ENCODE data around the gene CLECL1.

Gene CLECL1

DNA sequence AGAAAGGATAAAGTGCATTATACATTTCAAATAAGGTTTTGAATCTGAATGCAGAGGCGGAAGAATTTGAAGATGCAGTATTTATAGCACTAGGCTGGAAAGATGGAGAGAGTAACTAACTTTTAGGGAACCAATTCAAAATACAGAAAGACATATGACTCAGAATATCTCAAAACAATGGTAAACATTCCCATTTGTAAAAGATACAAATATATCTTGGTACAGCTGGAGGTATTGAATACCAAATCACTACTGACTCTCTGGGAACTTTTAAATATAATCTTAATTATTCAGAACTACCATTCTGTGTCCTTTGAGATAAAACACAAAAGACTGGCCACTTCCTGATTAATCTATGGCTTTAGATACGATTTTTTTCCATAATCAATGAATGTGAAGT, 22.7 kb upstream of the CLECL1 start:
- ATAC-seq, result no peak
- peaks cover 61% of the 10 kb centered on the region for H3K36me3 Mint-ChIP-seq
- peak overlapping the region; percentile 43 for H3K27ac Mint-ChIP-seq
- no peaks in the 10 kb centered on the region for H3K27me3 Mint-ChIP-seq
- no peak overlapping the region for H3K4me3 Mint-ChIP-seq
- H3K9me3 Mint-ChIP-seq, result peaks cover 2% of the 10 kb centered on the region
- peaks cover 56% of the 10 kb centered on the region for H3K4me1 Mint-ChIP-seq

DNA sequence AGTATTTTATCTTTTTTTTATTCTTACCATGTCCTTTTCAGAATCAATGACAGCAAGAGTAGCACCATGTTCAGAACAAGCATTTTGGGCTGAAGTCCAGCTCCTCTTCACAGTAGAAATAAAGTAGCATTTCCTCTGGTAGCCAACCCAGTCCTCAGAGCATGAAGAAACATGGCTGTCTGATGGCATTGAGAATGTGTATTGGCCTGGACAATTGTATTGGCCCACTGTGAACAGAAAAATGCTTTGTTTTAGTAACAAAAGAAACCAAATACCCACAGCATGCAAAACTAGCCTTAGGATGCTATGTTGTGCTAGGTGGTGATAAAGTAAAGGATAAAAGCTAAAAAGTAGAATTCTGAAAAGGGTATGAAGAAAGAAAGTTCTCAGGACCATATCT, 22.1 kb upstream of the CLECL1 start:
- no peak for ATAC-seq
- H3K4me3 Mint-ChIP-seq, result no peak overlapping the region
- no peaks in the 10 kb centered on the region for H3K27me3 Mint-ChIP-seq
- peaks cover 53% of the 10 kb centered on the region for H3K4me1 Mint-ChIP-seq
- H3K36me3 Mint-ChIP-seq, result peaks cover 59% of the 10 kb centered on the region
- H3K9me3 Mint-ChIP-seq, result peaks cover 2% of the 10 kb centered on the region
- peak overlapping the region; percentile 43 for H3K27ac Mint-ChIP-seq

DNA sequence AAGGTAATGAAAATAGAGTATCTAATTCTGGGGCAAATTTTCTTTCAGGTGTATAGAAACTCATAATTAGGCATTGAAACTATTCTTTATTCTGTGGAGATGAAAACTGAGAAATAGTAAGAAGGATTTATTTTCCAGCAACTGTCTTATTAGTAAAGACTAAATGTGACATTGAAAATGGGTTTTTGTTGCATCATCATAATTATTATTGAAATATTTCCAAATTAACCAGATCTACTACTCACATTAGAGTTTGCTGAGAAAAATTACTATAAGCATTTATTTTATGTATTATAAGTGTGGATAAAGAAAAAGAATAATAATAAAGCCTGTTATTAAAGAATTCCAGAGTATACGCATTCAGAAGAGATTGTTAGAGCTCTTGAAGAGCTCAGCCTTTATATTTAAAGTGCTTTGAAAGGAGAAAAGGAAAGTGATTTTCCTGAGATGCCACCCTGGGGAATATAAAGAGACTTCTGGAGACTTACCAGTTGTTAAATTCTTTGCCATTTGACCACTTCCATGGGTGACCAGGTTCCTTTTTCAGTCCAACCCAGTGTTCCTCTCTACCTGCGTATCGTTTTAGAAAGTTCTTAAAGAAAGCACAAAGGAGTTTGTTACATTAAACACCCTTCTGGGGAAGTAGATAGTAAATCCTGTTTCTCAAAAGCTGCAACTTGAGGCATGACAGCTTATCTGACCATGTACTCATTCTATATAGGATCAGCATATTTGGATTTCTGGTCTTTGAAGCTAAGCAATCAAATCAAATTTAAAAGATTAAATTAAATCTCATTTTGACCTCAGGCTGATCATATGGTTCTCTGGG, 21.4 kb upstream of the CLECL1 start:
- Mint-ChIP-seq H3K9me3 (peaks cover 2% of the 10 kb centered on the region), H3K36me3 (peaks cover 53% of the 10 kb centered on the region), H3K27ac (no peak overlapping the region), H3K4me3 (no peak overlapping the region), H3K4me1 (peaks cover 47% of the 10 kb centered on the region), H3K27me3 (no peaks in the 10 kb centered on the region)
- no peak for ATAC-seq

DNA sequence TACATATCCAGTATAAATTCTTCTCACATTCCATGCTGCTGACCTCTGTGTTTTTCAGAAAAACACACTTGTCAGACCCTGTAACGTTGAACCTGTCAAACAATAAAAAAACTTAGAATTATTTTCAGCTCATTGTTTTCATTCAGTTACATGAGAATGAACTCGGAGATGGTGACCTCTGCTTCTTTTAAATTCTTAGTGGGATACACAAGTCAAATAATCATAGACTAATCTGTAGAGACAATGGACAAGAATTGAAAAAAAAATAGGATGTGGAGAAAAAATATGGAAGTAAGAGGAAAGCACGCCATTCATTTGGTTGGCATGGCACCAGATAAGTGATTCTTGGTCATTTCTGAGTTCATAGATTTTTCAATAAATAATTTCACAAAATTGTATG, 20.6 kb upstream of the CLECL1 start:
- peaks cover 48% of the 10 kb centered on the region for H3K36me3 Mint-ChIP-seq
- peaks cover 2% of the 10 kb centered on the region for H3K9me3 Mint-ChIP-seq
- no peak overlapping the region for H3K27ac Mint-ChIP-seq
- ATAC-seq, result no peak
- H3K27me3 Mint-ChIP-seq, result no peaks in the 10 kb centered on the region
- peaks cover 47% of the 10 kb centered on the region for H3K4me1 Mint-ChIP-seq
- H3K4me3 Mint-ChIP-seq, result no peak overlapping the region

DNA sequence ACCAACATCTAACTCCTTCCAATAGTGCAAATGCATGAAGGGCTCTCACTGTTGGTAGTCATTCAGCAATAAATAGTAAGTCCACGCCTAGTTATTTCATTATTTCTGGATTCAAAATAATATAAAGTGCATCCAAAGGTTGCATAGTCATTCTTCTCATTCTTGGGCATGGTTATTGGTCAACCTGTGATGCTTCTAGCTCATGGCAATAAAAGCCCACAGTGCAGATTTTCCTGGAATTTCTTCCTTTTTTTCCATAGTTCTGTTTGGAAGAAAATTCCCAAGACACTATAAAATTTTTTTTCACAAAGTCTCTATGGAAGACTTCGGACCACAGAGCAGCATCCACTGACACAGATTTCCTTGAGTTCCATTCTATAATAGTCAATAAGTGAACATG, 20.2 kb upstream of the CLECL1 start:
- no peak for ATAC-seq
- Mint-ChIP-seq H3K4me1 (peaks cover 47% of the 10 kb centered on the region), H3K27me3 (no peaks in the 10 kb centered on the region), H3K36me3 (peaks cover 47% of the 10 kb centered on the region), H3K27ac (no peak overlapping the region), H3K4me3 (no peak overlapping the region), H3K9me3 (peaks cover 2% of the 10 kb centered on the region)

DNA sequence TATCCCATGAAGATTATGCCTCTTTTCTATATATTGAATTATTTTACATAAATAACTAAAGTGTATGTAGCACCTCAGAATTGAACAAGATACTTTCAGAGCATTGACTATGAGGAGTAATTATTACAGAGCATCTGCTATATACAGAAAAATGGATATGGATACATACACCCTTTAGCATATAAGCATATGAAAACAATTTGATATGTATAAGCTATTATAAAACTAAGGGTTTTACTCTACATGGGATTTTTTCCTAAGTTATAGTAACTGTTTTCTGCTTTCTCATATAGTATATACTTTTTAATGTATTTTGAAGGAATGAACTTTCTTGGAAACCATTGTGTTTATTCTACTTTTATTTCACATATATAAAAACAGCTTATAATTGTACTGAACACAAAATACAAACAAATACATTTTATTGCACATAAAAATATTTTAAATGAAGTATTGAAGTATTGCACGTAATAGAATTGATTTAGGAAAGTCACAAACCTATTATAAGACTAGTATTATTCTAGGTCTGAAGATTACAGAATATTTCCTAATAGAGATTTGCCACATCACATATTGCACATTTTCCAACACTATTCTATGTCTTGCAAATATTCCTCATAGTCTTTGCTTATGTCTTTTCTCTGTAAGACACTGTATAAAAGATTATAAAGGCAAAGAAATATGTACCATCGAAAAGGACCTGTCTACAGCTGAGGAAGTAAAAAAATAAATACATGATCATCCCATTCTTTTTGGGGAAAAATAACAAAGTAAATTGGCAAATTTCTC, 19.4 kb upstream of the CLECL1 start:
- no peak for ATAC-seq
- peaks cover 40% of the 10 kb centered on the region for H3K36me3 Mint-ChIP-seq
- H3K27ac Mint-ChIP-seq, result no peak overlapping the region
- H3K4me3 Mint-ChIP-seq, result no peak overlapping the region
- H3K9me3 Mint-ChIP-seq, result peaks cover 2% of the 10 kb centered on the region
- H3K27me3 Mint-ChIP-seq, result no peaks in the 10 kb centered on the region
- H3K4me1 Mint-ChIP-seq, result peaks cover 43% of the 10 kb centered on the region

DNA sequence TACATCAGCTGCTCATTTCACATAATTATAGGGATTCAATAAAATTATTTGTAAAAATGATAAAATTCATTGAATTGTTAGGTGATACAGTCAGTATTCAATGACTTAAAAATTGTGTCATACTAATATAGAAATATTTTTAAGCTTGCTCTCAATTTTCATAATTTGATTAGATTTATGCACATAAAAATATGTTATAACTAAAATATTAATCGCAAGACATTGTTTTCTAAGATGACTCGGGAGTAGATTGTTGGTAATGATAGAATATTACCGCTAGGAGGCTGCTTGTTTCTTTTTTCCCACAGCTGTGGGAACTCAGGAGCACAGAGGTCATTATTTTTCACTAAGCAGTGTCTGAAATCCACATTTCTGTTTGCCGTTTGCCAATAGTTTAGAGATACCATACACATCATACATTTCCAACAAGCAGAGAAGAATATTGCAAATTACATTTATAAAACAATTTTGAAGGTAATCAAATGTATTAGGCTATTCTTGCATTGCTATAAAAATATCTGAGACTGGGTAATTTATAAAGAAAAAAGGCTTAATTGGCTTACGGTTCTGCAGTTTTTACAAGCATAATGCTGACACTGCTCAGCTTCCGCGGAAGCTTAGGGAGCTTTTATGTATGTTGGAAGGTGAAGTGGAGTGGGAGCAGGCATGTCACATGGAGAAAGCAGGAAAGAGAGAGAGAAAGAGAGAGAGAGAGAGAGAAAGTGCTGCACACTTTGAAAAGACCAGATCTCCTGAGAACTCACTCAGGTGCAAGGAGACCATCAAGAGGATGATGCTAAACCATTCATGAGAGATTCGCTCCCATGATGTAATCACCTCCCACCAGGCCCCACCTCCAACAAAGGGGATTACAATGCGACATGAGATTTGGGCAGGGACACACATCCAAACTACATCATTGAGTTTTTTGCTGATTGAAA, 18.6 kb upstream of the CLECL1 start:
- ATAC-seq, result no peak
- Mint-ChIP-seq H3K4me1 (peaks cover 38% of the 10 kb centered on the region), H3K27me3 (no peaks in the 10 kb centered on the region), H3K27ac (peak overlapping the region; percentile 59), H3K9me3 (peaks cover 2% of the 10 kb centered on the region), H3K36me3 (peaks cover 35% of the 10 kb centered on the region), H3K4me3 (no peak overlapping the region)

DNA sequence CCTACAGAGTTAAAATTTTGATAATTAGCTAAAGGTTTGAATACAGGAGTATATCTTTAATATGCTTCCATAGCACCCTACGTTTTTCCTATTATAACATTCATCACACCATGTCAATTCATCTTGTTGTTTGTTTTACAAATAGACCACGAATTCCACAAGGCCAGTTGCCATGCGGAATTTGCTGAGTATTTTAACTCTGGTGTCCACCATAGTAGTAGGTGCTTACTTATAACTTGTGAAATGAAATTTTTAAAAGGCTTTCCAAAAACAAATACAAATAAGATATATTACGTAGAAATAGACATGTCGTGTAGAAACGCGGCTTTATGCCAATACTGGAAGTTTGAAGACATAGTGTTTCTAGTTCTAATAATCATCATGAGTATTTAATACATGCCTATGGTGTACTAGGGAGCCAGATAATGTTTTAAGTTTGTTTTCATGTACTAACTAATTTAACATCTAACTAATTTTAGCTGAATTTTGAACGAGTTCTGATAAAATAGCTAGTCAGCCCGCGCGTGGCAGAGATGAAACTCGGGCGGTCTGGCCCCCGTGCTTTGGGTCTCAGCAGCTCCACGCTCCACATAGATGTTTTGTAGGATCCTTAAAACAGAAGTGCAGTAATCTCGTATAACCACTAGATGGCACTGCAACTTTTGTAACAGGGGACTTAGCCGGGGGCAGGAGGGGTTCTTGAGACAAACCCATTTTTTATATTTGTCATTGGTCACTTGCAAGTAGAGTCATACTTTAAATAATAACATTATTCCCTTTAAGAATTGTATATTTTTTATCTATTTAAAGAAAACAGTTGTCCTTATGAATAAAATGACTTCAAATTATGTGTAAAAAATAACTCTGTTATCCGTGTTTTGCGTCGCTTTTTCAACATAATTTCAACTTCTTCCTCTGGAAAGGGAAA, 17.6 kb upstream of the CLECL1 start:
- peaks cover 2% of the 10 kb centered on the region for H3K9me3 Mint-ChIP-seq
- no peaks in the 10 kb centered on the region for H3K27me3 Mint-ChIP-seq
- no peak overlapping the region for H3K27ac Mint-ChIP-seq
- peak; percentile 75 for ATAC-seq
- peaks cover 31% of the 10 kb centered on the region for H3K4me1 Mint-ChIP-seq
- H3K36me3 Mint-ChIP-seq, result peaks cover 26% of the 10 kb centered on the region
- H3K4me3 Mint-ChIP-seq, result no peak overlapping the region

DNA sequence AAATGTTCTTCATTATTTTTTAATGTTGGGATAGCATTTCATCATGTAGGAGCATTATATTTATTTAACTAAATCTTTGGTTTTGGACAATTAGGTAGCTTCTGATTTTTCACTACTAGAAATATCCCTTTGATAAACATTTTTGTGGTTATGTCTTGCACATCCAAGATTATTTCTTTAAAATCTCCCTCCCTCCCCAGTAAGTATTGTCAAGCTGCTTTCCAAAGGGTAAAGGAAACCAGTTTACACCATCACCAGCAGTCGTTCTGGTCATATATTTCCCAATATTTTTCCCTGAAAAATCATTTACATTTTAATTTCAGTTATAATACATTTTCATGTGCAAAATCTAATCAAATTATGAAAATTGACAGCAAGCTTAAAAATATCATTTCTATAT, 16.7 kb upstream of the CLECL1 start:
- H3K27ac Mint-ChIP-seq, result no peak overlapping the region

DNA sequence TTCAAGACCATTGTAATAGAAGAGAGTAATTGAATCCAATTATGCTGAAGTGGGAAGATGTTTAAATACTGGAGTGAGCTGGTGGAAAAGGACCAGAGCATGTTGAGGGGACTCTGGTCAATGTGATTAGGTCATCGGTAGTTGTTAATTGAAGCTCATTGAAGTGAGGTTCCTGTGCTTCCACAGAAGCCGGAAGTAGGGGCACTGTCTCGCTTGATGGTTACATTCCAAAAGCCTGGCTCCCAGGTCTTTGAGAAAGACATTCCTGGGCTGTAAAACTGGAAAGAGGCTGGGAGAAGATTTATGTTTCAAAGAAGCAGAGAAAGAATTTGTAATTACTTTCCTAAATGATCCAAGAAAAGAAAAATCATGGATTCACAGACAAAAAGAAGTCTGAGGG, 12.3 kb upstream of the CLECL1 start:
- no peaks in the 10 kb centered on the region for H3K9me3 Mint-ChIP-seq
- H3K36me3 Mint-ChIP-seq, result peaks cover 3% of the 10 kb centered on the region
- no peak overlapping the region for H3K4me3 Mint-ChIP-seq
- H3K27me3 Mint-ChIP-seq, result no peaks in the 10 kb centered on the region
- ATAC-seq, result no peak
- H3K4me1 Mint-ChIP-seq, result peaks cover 50% of the 10 kb centered on the region
- peak overlapping the region; percentile 50 for H3K27ac Mint-ChIP-seq

More for the DNA sequence above, 16.7 kb upstream of the CLECL1 start:
- peaks cover 19% of the 10 kb centered on the region for H3K36me3 Mint-ChIP-seq
- H3K4me3 Mint-ChIP-seq, result no peak overlapping the region
- H3K4me1 Mint-ChIP-seq, result peaks cover 33% of the 10 kb centered on the region
- peaks cover 2% of the 10 kb centered on the region for H3K9me3 Mint-ChIP-seq
- no peaks in the 10 kb centered on the region for H3K27me3 Mint-ChIP-seq
- no peak for ATAC-seq

DNA sequence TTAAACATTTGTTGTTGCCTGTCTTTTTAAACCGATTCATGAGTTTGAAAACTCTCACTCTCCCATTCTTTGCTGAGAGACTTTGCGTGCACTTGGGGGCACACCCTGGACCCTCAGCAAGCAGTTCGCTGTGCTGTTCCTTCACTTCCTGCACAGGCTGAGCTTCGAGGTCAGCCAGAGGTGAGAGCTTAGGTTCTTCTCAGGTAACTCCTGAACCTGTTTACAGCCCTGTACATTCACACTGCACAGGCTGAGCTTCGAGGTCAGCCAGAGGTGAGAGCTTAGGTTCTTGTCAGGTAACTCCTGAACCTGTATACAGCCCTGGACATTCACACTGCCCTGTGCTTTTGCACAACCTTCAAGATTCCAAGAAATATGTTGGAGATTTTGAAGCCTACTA, 9.8 kb upstream of the CLECL1 start:
- ATAC-seq, result peak; percentile 62
- H3K27ac Mint-ChIP-seq, result peak overlapping the region; percentile 89

DNA sequence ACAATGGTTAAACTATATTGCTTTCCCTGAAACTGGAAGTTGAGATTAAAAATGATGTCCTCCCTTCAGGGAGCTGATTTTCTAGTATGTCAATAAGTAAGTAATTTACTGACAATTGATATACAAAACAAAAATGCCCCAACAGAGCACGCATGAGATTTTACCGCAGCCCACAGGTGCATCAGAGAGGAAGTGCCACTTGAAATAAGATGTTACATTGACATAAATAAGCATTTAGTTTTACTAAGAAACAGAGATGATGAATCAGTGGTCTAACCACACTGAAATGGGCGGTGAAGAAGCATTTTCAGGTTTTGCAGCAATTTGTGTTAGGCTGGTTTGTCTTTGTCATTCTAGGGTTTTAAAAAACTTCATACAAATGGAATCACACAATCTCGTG, 8.8 kb upstream of the CLECL1 start:
- peaks cover 65% of the 10 kb centered on the region for H3K4me1 Mint-ChIP-seq
- ATAC-seq, result peak; percentile 90
- peaks cover 12% of the 10 kb centered on the region for H3K36me3 Mint-ChIP-seq
- no peaks in the 10 kb centered on the region for H3K27me3 Mint-ChIP-seq
- H3K27ac Mint-ChIP-seq, result peak overlapping the region; percentile 89
- peak overlapping the region; percentile 75 for H3K4me3 Mint-ChIP-seq
- H3K9me3 Mint-ChIP-seq, result peaks cover 4% of the 10 kb centered on the region

More for the DNA sequence above, 9.8 kb upstream of the CLECL1 start:
- peaks cover 4% of the 10 kb centered on the region for H3K9me3 Mint-ChIP-seq
- peaks cover 65% of the 10 kb centered on the region for H3K4me1 Mint-ChIP-seq
- peaks cover 12% of the 10 kb centered on the region for H3K36me3 Mint-ChIP-seq
- H3K27me3 Mint-ChIP-seq, result no peaks in the 10 kb centered on the region
- peak overlapping the region; percentile 71 for H3K4me3 Mint-ChIP-seq

DNA sequence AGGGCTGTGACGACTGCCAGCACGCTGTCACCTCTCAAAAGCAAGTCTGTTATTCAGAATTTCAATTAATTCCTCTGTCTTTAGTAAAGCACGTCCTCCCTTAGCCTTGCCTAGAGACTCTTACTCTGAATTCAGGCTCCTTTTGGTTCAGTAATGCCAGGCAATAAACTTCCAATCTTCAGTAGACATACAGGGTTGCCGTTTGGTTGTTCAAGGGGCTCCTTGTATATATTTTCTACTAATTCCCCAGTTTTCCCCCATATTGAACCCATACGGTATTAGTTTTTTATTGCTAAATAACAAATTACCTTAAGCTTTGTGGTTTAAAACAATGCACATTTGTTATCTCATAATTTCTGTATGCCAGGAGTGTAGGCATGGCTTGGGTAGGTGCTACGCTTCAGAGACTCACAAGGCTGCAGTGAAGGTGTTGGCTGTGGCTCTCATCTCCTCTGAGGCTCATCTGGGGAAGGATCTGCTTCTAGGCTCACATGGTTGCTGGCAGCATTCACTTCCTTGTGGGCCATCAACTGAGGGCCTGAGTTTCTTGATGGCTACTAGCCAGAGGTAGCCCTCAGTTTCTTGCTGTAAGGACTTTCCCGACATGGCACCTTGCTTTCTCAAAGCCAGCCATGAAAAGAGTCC, 7.3 kb upstream of the CLECL1 start:
- Mint-ChIP-seq H3K9me3 (peaks cover 4% of the 10 kb centered on the region), H3K27ac (peak overlapping the region; percentile 91), H3K36me3 (peaks cover 12% of the 10 kb centered on the region), H3K27me3 (no peaks in the 10 kb centered on the region), H3K4me3 (peak overlapping the region; percentile 76), H3K4me1 (peaks cover 79% of the 10 kb centered on the region)
- ATAC-seq, result peak; percentile 80
